ENCODE results near the gene CAMKV.

DNA sequence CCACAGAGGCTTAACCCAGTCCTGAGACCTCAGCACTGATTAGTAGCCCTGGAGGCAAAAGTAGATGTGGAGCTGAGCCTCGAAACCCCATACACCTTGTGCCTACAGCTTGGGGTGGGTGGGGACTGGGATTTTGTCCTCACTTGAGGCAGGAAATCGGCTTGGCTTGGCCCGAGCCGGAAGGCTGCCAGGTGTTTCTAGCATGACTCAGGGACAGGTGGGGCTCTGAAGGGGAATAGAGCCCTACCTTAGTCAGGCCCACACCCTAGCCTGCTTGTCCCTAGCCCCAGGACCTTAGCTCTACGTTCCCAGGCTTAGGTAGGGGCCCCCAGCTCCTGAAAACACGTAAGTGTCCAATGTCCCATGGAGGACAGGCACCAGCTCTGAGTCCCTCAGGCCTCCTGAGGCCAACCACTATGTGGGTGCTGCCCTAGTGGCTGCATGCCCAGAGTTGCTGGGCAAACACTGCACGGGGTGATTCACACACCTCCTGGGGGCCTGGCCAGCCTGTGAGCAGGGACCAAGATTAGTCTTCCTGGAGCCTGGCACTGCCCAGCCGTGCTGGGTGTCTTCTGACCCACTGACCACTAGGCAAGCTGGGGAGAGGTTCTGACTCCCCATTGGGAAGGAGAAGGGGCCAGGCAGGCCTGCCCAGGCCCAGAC lies 30.9 kb upstream of the CAMKV start:
- TF ChIP-seq, protein P1, sequence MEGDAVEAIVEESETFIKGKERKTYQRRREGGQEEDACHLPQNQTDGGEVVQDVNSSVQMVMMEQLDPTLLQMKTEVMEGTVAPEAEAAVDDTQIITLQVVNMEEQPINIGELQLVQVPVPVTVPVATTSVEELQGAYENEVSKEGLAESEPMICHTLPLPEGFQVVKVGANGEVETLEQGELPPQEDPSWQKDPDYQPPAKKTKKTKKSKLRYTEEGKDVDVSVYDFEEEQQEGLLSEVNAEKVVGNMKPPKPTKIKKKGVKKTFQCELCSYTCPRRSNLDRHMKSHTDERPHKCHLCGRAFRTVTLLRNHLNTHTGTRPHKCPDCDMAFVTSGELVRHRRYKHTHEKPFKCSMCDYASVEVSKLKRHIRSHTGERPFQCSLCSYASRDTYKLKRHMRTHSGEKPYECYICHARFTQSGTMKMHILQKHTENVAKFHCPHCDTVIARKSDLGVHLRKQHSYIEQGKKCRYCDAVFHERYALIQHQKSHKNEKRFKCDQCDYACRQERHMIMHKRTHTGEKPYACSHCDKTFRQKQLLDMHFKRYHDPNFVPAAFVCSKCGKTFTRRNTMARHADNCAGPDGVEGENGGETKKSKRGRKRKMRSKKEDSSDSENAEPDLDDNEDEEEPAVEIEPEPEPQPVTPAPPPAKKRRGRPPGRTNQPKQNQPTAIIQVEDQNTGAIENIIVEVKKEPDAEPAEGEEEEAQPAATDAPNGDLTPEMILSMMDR (IDR thresholded peaks at IDR 0.05), result no peak
- no peak for TF ChIP-seq EZH2 (IDR thresholded peaks at IDR 0.05)
- no peak for TF ChIP-seq EZH2phosphoT487 (IDR thresholded peaks at IDR 0.05)
